ENCODE results near the gene KANSL1. TPM values are rescaled to one million over a fixed set of nuclear protein-coding genes. Genes with fewer than 3 reads are reported as not detected.
A peak's percentile ranks its signal among the peaks of the same experiment; 100 is the strongest.
"Not testable (repeated sequence)": the region's sequence is repeated elsewhere in the genome, so short reads cannot be mapped to it uniquely, and the experiment has no call there.

The KANSL1 gene
- total RNA-seq, 1 donor from 2014 or later, result 91.5 TPM

DNA sequence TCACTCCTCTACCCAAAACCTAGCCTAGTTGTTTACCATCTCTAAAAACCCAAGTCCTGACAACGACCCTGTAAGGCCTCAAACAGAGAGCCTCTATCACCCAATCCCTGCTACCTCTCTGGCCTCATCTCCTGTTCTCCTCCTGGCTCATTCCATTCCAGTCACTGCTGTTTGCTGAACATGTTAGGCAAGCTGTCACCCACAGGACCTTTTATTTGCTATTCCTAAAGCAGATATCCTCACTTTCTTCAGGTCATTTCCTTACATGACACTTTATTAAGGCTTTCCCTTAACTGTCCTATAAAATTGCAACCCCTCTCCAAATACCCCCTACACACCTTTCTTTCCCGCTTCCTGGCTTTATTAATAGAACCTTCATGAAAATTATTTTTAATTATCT lies 85.1 kb downstream of the KANSL1 start:
- Mint-ChIP-seq H3K4me3 (ENCODE audit: low read depth) (no peak overlapping the region), H3K4me1 (ENCODE audit: low read depth) (peaks cover 28% of the 10 kb centered on the region), H3K27me3 (ENCODE audit: low read depth) (no peaks in the 10 kb centered on the region), H3K9me3 (no peaks in the 10 kb centered on the region), H3K27ac (no peak overlapping the region), H3K36me3 (ENCODE audit: low read depth) (peaks cover 3% of the 10 kb centered on the region)
- DNase-seq (ENCODE audit: low spot score), result no peak
- intact Hi-C loops (cut with micrococcal nuclease), result no loop called here

DNA sequence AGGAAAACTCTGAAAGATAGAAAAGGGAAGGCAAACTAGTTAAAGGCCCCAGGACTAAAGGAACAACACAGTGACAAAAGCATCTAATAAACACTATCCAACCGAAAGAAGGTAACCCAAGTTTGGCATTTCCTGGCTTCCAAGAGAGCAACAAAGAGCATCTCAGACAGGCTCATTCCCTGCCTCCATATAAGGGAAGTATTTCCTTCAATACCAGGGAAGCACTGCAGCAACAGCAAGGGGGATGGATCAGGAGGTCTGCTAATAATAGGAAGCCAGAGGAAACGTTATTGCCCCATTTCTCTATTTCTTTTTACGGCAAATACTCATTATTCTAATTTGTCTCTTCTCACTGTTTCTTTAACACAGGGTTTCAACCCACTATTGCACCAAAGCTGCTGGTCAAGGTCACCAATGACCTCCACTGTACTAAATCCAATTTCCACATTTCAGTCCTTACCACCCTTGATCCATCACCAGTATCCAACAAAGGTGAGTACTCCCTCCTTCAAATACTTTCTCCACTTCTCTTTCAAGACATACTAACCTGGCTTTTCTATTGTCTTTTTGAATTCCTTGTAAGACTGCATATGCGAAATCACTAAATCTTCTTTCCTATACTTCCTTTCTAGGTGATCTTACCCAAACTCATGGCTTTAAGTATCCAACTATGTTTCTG lies 86.1 kb downstream of the KANSL1 start:
- intact Hi-C loops (cut with micrococcal nuclease), result no loop called here
- Mint-ChIP-seq H3K27me3 (ENCODE audit: low read depth) (no peaks in the 10 kb centered on the region), H3K9me3 (no peaks in the 10 kb centered on the region), H3K4me3 (ENCODE audit: low read depth) (no peak overlapping the region), H3K27ac (no peak overlapping the region), H3K36me3 (ENCODE audit: low read depth) (peaks cover 3% of the 10 kb centered on the region), H3K4me1 (ENCODE audit: low read depth) (peaks cover 36% of the 10 kb centered on the region)
- DNase-seq (ENCODE audit: low spot score), result no peak

DNA sequence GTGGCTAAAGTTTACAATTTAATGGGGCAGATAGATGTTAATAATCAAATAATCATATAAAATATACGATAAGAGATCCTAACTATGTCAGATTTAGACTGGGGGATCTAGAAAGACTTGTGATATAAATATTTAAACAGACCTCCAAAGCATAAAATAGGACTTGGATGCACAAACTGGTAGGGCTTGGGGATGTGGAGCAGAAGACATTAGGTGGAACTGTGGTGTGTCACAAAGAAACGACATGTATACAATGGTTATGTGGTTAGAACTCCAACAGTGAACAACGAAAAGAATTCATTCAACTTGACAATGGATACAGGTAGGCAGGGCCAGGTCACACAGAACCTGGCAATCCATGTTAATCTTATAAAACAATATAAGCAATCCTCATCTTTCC lies 90.4 kb downstream of the KANSL1 start:
- H3K36me3 Mint-ChIP-seq (ENCODE audit: low read depth); DNase-seq (ENCODE audit: low spot score); H3K27me3 Mint-ChIP-seq (ENCODE audit: low read depth); H3K4me3 Mint-ChIP-seq (ENCODE audit: low read depth); intact Hi-C loops (cut with micrococcal nuclease); H3K27ac Mint-ChIP-seq; H3K9me3 Mint-ChIP-seq: not testable (repeated sequence)
- H3K4me1 Mint-ChIP-seq (ENCODE audit: low read depth), result peaks cover 35% of the 10 kb centered on the region

DNA sequence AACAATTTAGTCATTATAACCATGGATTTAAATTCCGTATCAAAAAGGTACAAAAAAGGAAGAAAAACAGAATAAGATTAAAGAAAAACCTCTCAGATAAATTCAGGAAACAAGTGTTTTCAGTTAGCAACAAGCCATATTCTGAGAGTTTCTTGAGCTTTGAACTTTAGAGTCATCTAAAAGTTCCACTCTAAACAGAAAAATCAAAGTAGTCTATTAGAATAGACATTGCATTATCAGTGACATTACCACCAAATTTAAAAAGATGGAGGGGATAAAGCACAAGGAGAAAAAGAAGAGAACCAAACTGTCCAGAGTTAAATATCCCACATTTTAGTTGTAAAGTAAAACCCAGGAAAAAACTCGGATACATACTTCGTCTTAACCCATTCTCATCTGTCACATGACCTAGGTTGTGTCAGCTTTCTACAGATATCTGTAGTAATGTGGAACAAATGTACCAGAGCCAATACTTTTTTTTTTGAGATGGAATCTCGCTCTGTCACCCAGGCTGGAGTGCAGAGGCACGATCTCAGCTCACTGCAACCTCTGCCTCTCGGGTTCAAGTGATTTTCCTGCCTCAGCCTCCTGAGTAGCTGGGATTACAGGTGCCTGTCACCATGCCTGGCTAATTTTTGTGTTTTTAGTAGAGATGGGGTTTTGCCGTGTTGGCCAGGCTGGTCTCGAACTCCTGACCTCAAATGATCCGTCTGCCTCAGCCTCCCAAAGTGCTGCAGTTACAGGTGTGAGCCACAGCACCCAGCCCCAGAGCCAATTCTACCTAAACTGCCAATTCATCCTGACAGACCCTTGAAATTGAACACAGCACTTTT lies 91.2 kb downstream of the KANSL1 start:
- H3K9me3 Mint-ChIP-seq; H3K4me3 Mint-ChIP-seq (ENCODE audit: low read depth); H3K36me3 Mint-ChIP-seq (ENCODE audit: low read depth); DNase-seq (ENCODE audit: low spot score); H3K27me3 Mint-ChIP-seq (ENCODE audit: low read depth): not testable (repeated sequence)
- Mint-ChIP-seq H3K4me1 (ENCODE audit: low read depth) (peaks cover 36% of the 10 kb centered on the region), H3K27ac (peak overlapping the region; percentile 40)
- intact Hi-C loops (cut with micrococcal nuclease), result loop anchor here (1.0 to 2.0 kb wide), 5 partner anchors 19 to 92 kb away; no protein-coding TSS in a partner anchor

DNA sequence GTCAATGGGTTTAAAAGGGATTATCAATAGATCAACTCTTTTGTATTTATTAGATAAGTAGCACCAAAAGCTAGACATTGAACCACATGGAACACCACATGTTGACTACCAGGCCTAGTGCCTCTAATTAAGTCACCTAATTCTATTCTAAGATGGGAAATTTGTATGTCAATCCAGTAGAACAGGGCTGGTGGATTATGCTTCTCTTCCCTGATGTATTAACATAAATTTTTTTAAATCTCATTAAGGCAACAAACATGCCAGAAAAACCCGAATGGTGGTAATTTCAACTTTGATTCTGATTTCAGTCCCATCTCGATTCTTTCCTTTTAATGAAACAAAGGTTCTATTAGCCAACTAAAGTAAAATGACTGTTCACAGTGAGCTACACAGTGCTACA lies 92.6 kb downstream of the KANSL1 start:
- peaks cover under 1% of the 10 kb centered on the region for H3K36me3 Mint-ChIP-seq (ENCODE audit: low read depth)
- no peak overlapping the region for H3K4me3 Mint-ChIP-seq (ENCODE audit: low read depth)
- H3K27me3 Mint-ChIP-seq (ENCODE audit: low read depth), result no peaks in the 10 kb centered on the region
- intact Hi-C loops (cut with micrococcal nuclease), result loop anchor here (2.0 kb wide), 1 partner anchor 44 kb away; no protein-coding TSS in a partner anchor
- peak overlapping the region; percentile 84 for H3K27ac Mint-ChIP-seq
- no peak for DNase-seq (ENCODE audit: low spot score)
- H3K9me3 Mint-ChIP-seq, result no peaks in the 10 kb centered on the region
- H3K4me1 Mint-ChIP-seq (ENCODE audit: low read depth), result peaks cover 36% of the 10 kb centered on the region

DNA sequence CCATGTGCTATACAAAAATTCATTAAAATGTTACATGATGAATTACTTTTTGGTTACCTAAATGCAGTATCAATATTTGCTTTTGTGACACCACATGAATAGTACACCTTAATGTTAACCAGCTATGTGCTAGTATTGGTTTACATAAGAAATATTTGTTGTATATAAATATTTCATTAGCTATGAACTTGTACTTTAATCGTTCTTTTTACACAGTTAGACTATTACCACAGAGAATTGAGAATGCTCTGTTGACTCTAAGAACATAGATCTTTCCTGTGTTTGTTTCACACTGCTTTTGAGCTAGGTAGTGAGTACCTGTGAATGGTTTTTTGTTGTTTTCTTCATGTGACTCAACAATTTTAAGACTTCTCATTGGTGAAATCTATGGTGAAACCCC lies 93.4 kb downstream of the KANSL1 start:
- no peaks in the 10 kb centered on the region for H3K9me3 Mint-ChIP-seq
- peaks cover 42% of the 10 kb centered on the region for H3K4me1 Mint-ChIP-seq (ENCODE audit: low read depth)

DNA sequence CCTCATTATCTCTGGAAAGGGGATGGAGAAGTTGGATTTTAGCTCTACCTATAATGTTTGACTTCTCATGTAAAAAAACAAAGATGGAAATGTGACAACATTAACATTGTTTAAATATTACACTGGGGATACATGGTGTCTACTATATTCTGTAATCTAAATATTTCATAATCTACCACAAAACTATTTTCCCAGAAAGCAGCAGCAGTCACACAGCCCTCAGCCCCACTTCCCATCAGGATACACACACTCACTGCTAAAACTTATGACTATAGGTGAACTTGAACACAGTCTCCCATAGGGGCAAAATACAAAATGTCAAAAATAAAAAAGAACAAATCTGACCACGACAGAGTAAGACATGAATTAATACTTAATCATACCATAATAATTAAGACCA lies 95.7 kb downstream of the KANSL1 start:
- peaks cover 23% of the 10 kb centered on the region for H3K36me3 Mint-ChIP-seq (ENCODE audit: low read depth)
- H3K27me3 Mint-ChIP-seq (ENCODE audit: low read depth), result no peaks in the 10 kb centered on the region
- no peak overlapping the region for H3K4me3 Mint-ChIP-seq (ENCODE audit: low read depth)
- intact Hi-C loops (cut with micrococcal nuclease), result no loop called here
- peaks cover 36% of the 10 kb centered on the region for H3K4me1 Mint-ChIP-seq (ENCODE audit: low read depth)
- H3K9me3 Mint-ChIP-seq, result no peaks in the 10 kb centered on the region
- DNase-seq (ENCODE audit: low spot score), result no peak
- H3K27ac Mint-ChIP-seq, result no peak overlapping the region

More for the DNA sequence above, 93.4 kb downstream of the KANSL1 start:
- Mint-ChIP-seq H3K27me3 (ENCODE audit: low read depth) (no peaks in the 10 kb centered on the region), H3K4me3 (ENCODE audit: low read depth) (no peak overlapping the region), H3K36me3 (ENCODE audit: low read depth) (peaks cover 6% of the 10 kb centered on the region), H3K27ac (no peak overlapping the region)
- intact Hi-C loops (cut with micrococcal nuclease), result loop anchor here (2.0 kb wide), 1 partner anchor 43 kb away; no protein-coding TSS in a partner anchor
- no peak for DNase-seq (ENCODE audit: low spot score)

DNA sequence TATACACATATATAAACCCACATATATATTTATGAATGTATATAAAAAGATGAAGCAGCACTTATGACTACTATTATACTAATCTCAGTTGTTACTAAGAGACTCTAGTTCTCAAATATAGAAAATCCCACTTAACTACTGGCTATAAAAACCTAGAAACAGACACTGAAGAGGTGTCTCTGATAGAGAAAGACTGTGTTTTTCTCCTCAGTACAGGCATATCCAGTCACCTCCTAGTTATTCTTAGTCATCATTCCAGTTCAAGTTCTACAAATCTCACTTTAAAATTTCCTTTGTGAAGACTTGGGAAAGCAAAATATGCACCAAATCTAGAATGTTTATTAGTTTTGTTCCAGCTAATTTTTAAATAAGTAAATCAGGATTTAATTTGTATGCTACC lies 100.2 kb downstream of the KANSL1 start:
- Mint-ChIP-seq H3K27ac (no peak overlapping the region), H3K4me3 (ENCODE audit: low read depth) (no peak overlapping the region), H3K27me3 (ENCODE audit: low read depth) (no peaks in the 10 kb centered on the region), H3K36me3 (ENCODE audit: low read depth) (peaks cover 49% of the 10 kb centered on the region), H3K4me1 (ENCODE audit: low read depth) (peaks cover 35% of the 10 kb centered on the region), H3K9me3 (no peaks in the 10 kb centered on the region)
- no peak for DNase-seq (ENCODE audit: low spot score)
- intact Hi-C loops (cut with micrococcal nuclease), result no loop called here

DNA sequence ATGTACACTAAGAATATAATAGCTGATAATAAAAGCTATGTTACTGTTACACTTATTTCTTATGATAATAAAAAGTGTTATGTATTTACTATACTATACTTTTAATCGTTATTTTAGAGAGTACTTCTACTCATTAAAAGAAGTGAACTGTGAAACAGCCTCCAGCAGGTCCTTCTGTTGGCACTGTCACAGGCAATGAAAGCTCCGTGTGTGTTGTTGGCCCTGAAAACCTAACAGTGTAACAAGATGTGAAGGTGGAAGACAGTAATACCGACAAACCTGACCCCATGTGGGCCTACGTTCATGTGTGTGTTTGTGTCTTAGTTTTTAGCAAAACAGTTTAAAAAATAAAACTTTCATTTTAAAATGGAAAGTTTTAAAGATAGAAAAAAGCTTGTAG lies 102.4 kb downstream of the KANSL1 start:
- intact Hi-C loops (cut with micrococcal nuclease), result no loop called here
- Mint-ChIP-seq H3K4me3 (ENCODE audit: low read depth) (no peak overlapping the region), H3K27ac (no peak overlapping the region), H3K27me3 (ENCODE audit: low read depth) (no peaks in the 10 kb centered on the region), H3K36me3 (ENCODE audit: low read depth) (peaks cover 57% of the 10 kb centered on the region), H3K9me3 (no peaks in the 10 kb centered on the region), H3K4me1 (ENCODE audit: low read depth) (peaks cover 30% of the 10 kb centered on the region)
- no peak for DNase-seq (ENCODE audit: low spot score)

DNA sequence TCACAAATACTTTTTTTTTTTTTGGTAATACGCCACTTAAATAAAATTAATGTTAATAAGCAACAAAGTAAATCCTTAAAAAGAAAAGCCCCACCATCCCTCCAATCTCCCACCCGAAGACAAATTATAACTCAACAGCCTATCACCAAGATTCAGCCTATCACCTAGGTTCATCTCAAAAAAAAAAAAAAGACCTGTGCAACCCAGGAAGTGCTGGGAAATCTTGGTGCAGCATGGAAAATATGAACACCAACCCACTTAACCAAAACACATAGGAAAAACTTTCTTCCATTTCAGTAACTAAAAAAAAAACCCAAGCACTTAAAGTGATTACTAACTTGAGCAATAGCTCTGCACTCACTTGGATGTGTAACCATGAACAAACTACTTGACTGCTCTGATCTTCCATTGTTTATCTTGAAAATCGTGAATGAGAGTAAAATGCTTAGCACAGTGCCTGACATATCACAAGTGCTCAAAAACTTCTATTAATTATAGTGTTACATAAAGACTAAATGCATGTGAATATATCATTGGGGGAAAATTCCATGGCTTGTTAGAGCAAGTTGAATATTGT lies 103.8 kb downstream of the KANSL1 start:
- no peak for DNase-seq (ENCODE audit: low spot score)
- H3K27me3 Mint-ChIP-seq (ENCODE audit: low read depth), result no peaks in the 10 kb centered on the region
- no peak overlapping the region for H3K4me3 Mint-ChIP-seq (ENCODE audit: low read depth)
- H3K9me3 Mint-ChIP-seq, result no peaks in the 10 kb centered on the region
- H3K36me3 Mint-ChIP-seq (ENCODE audit: low read depth), result peaks cover 52% of the 10 kb centered on the region
- intact Hi-C loops (cut with micrococcal nuclease), result loop anchor here (5.0 kb wide), 1 partner anchor 33 kb away; no protein-coding TSS in a partner anchor
- peaks cover 31% of the 10 kb centered on the region for H3K4me1 Mint-ChIP-seq (ENCODE audit: low read depth)
- H3K27ac Mint-ChIP-seq, result peak overlapping the region; percentile 7

DNA sequence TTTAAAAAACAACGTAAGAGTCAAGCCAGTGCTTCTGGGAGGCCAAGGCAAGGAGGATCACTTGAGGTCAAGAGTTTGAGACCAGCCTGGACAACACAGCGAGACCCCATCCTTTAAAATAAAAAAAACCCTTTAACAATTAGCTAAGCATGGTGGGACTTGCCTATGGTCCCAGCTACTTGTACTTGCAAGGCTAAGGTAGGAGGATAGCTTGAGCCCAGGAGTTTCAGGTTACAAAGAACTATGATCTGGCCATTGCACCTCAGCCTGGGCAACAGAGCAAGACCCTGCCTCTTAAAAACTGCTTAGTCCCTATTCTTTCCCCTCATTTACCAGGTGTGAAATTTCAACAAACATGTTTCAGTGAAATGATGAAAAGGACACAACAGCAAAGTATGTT lies 104.6 kb downstream of the KANSL1 start:
- peaks cover 46% of the 10 kb centered on the region for H3K36me3 Mint-ChIP-seq (ENCODE audit: low read depth)
- no peaks in the 10 kb centered on the region for H3K27me3 Mint-ChIP-seq (ENCODE audit: low read depth)
- intact Hi-C loops (cut with micrococcal nuclease), result loop anchor here (5.0 kb wide), 1 partner anchor 34 kb away; no protein-coding TSS in a partner anchor
- H3K4me1 Mint-ChIP-seq (ENCODE audit: low read depth), result peaks cover 29% of the 10 kb centered on the region
- no peak for DNase-seq (ENCODE audit: low spot score)
- peak overlapping the region; percentile 26 for H3K27ac Mint-ChIP-seq
- no peak overlapping the region for H3K4me3 Mint-ChIP-seq (ENCODE audit: low read depth)
- no peaks in the 10 kb centered on the region for H3K9me3 Mint-ChIP-seq

DNA sequence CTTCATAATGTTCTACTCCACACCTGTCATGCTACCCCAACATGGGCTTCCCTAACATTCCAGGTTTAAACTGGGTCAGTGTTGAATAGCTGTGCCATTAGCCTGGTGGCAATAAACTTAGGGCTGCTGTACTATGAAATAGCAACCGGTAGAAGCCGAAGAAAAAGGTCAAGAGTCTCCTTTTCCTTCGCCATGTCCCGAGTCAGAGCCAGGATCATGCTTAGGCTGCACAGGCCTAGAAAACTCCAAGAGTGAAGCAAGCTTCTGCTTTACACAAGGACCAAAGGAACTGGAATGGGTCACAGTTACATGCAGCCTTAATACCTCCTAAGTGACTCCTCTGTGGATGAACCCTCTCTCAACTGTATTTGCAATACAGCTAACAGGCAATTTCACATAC lies 105.4 kb downstream of the KANSL1 start:
- not testable (repeated sequence) for DNase-seq (ENCODE audit: low spot score); H3K9me3 Mint-ChIP-seq; H3K27ac Mint-ChIP-seq; H3K27me3 Mint-ChIP-seq (ENCODE audit: low read depth); H3K4me3 Mint-ChIP-seq (ENCODE audit: low read depth)
- intact Hi-C loops (cut with micrococcal nuclease), result loop anchor here (5.0 kb wide), 1 partner anchor 34 kb away; no protein-coding TSS in a partner anchor
- Mint-ChIP-seq H3K4me1 (ENCODE audit: low read depth) (peaks cover 30% of the 10 kb centered on the region), H3K36me3 (ENCODE audit: low read depth) (peaks cover 43% of the 10 kb centered on the region)
